ENCODE results near the gene TMEM266.

Gene TMEM266

DNA sequence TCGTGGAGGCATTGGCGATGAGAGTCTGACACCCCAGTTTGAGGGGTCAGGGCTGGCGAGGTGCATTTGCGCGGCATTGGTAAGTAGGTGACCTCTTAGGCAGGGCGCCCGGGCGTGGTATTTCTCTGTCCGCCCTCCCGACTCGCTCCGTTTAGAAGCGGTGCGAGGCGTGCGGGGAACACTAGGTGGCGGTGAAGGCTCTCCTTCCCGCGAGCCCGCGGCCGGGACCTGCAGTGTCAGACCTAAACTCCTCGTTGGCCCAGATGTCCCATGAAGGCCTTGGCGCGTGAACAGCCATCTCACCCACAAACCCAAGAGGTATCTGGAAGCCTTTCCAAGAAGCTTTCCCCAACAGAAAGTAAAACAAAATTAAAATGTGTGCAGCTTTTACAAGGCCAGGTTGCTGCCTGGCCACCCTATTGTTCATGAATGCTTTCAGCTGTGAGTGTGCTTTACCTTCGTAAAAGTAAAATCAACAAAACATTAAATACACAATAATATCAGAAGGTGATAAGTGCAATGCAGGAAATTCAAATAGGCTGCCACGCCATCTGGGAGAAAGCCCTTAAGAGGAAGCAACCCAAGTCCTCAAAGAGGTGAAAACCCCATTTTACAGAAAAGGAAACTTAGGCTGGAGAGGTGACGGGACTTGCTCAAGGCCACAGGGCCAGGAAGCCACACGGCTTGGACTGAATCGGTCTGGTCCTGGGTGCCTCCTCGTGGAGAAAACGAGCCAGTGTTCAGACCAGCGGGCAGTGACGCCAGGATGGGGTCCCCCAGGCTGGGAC is 131.2 kb downstream of the TMEM266 start:
- Histone ChIP-seq H3K4me3 (ENCODE audit: low read length) (no peak overlapping the region), H4K5ac (ENCODE audit: low read length) (no peak overlapping the region), H3K79me1 (ENCODE audit: low read length) (no peaks in the 10 kb centered on the region), H2BK5ac (ENCODE audit: low read length) (no peak overlapping the region), H3K4me2 (ENCODE audit: low read length) (no peak overlapping the region), H3K27ac (ENCODE audit: low read depth, low read length) (no peak overlapping the region), H4K8ac (ENCODE audit: low read depth, low read length) (no peak overlapping the region), H2BK15ac (replicated peaks; ENCODE audit: low read depth) (no peak overlapping the region), H3K36me3 (ENCODE audit: control insufficient read depth, insufficient read depth, low read length) (no peaks in the 10 kb centered on the region), H3K4me1 (ENCODE audit: control insufficient read depth, low read depth, low read length) (peaks cover 5% of the 10 kb centered on the region), H3K23ac (ENCODE audit: low read length) (peak overlapping the region; percentile 19), H3K9ac (ENCODE audit: low read length) (peak overlapping the region; percentile 29), H3K4ac (ENCODE audit: low read depth, low read length) (no peak overlapping the region), H3K79me2 (ENCODE audit: control insufficient read depth, insufficient read depth, low read length) (no peaks in the 10 kb centered on the region), H3K18ac (ENCODE audit: low read length) (no peak overlapping the region), H3K56ac (ENCODE audit: low read length) (no peak overlapping the region), H2AK5ac (ENCODE audit: low read length) (no peak overlapping the region), H2BK120ac (ENCODE audit: low read depth, low read length) (no peak overlapping the region), H3K27me3 (ENCODE audit: insufficient read depth, low read length, poor library complexity) (no peaks in the 10 kb centered on the region)
- WGBS (ENCODE audit: extremely low coverage, insufficient coverage, low lambda C conversion rate) = no CpG with 5 or more reads among the region's 34 CpGs
- peak; percentile 86 for DNase-seq

DNA sequence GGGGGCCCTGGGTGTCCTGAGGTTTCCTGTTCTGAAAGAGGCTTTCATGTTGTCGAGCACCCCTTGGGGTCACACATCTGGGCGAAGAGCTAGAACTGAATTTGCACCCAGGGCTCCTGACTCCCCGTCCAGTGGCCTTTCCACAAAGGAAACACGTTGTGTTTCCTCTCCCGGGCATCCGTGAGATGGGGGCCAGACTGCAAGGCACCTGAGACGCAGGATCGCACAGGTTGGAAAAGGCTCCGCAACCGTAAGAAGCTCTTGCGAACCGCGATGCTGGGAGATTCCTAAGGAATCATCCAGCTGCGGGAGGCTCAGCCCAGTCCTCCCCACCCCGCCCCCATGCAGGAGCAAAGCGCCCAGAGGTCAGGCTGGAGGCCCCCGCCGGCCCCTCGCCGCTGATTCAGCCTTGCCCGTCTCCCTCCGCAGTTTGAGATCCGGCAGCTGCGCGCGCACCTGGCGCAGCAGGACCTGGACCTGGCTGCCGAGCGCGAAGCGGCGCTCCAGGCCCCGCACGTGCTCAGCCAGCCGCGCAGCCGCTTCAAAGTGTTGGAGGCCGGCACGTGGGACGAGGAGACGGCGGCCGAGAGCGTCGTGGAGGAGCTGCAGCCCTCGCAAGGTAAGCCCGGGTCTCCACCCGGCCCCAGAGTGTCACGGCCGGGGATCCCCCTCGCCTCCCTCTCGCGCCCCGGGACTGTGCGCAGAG is 131.9 kb downstream of the TMEM266 start:
- no peak overlapping the region for H3K4ac ChIP-seq (ENCODE audit: low read depth, low read length)

DNA sequence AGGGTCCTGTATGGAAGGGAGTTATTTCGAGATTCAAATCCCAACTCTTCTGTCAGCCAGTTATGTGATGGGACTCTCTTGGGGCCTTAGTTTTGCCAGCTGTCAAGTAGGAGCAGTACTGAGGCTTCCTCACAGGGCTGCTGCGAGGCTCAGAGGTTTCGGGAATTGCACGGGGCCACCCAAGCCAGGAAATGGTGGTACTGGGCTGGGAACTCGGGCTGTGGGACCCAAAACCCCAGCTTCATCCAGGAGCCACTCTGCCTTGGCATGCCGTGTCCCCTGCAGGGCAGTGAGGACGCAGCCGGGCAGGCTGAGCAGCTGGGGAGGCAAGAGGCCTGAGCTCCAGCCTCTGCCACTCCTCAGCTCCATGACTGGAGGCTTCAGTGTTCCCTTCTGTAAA is 132.9 kb downstream of the TMEM266 start:
- Histone ChIP-seq H3K9ac (ENCODE audit: low read length) (no peak overlapping the region), H2BK120ac (ENCODE audit: low read depth, low read length) (no peak overlapping the region), H3K27ac (ENCODE audit: low read depth, low read length) (no peak overlapping the region), H2BK5ac (ENCODE audit: low read length) (no peak overlapping the region), H3K36me3 (ENCODE audit: control insufficient read depth, insufficient read depth, low read length) (no peaks in the 10 kb centered on the region), H3K79me1 (ENCODE audit: low read length) (no peaks in the 10 kb centered on the region), H3K4me2 (ENCODE audit: low read length) (no peak overlapping the region), H3K4ac (ENCODE audit: low read depth, low read length) (no peak overlapping the region), H4K5ac (ENCODE audit: low read length) (no peak overlapping the region), H3K27me3 (ENCODE audit: insufficient read depth, low read length, poor library complexity) (no peaks in the 10 kb centered on the region), H3K56ac (ENCODE audit: low read length) (no peak overlapping the region), H3K4me1 (ENCODE audit: control insufficient read depth, low read depth, low read length) (peaks cover 10% of the 10 kb centered on the region), H2AK5ac (ENCODE audit: low read length) (no peak overlapping the region), H3K79me2 (ENCODE audit: control insufficient read depth, insufficient read depth, low read length) (no peaks in the 10 kb centered on the region), H4K8ac (ENCODE audit: low read depth, low read length) (no peak overlapping the region), H3K4me3 (ENCODE audit: low read length) (no peak overlapping the region), H3K18ac (ENCODE audit: low read length) (no peak overlapping the region), H3K23ac (ENCODE audit: low read length) (no peak overlapping the region), H2BK15ac (replicated peaks; ENCODE audit: low read depth) (no peak overlapping the region)
- WGBS (ENCODE audit: extremely low coverage, insufficient coverage, low lambda C conversion rate) = no CpG with 5 or more reads among the region's 8 CpGs
- DNase-seq = no peak

More for the DNA sequence above, 131.9 kb downstream of the TMEM266 start:
- Histone ChIP-seq H2BK120ac (ENCODE audit: low read depth, low read length) (no peak overlapping the region), H3K79me2 (ENCODE audit: control insufficient read depth, insufficient read depth, low read length) (no peaks in the 10 kb centered on the region), H4K8ac (ENCODE audit: low read depth, low read length) (no peak overlapping the region), H3K23ac (ENCODE audit: low read length) (no peak overlapping the region), H3K4me2 (ENCODE audit: low read length) (no peak overlapping the region), H3K56ac (ENCODE audit: low read length) (no peak overlapping the region), H3K4me1 (ENCODE audit: control insufficient read depth, low read depth, low read length) (peaks cover 10% of the 10 kb centered on the region), H2BK15ac (replicated peaks; ENCODE audit: low read depth) (no peak overlapping the region), H3K27ac (ENCODE audit: low read depth, low read length) (no peak overlapping the region), H3K4me3 (ENCODE audit: low read length) (no peak overlapping the region), H2BK5ac (ENCODE audit: low read length) (no peak overlapping the region), H3K79me1 (ENCODE audit: low read length) (no peaks in the 10 kb centered on the region), H4K5ac (ENCODE audit: low read length) (no peak overlapping the region), H3K27me3 (ENCODE audit: insufficient read depth, low read length, poor library complexity) (no peaks in the 10 kb centered on the region), H3K18ac (ENCODE audit: low read length) (no peak overlapping the region), H2AK5ac (ENCODE audit: low read length) (no peak overlapping the region), H3K9ac (ENCODE audit: low read length) (no peak overlapping the region), H3K36me3 (ENCODE audit: control insufficient read depth, insufficient read depth, low read length) (no peaks in the 10 kb centered on the region)
- no peak for DNase-seq
- WGBS (ENCODE audit: extremely low coverage, insufficient coverage, low lambda C conversion rate) = no CpG with 5 or more reads among the region's 55 CpGs

DNA sequence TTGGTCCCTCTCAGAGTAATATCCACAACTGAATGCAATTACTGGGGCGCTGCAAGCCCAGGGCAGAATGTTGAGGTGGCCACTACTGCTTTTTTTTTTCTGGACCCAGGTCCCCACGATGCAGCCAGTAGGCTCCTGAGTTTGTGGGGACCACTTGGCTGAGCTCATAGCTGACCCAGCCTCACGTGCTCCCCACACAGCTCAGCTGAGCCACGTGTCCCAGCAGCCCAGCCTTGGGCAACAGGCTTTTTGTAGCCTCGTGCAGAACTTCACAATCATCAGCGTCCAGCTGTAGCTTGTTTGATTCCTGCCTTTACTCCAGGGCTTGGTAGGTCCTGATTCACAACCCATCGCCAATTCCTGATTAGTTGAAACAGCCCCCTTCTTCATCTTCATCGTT is 134.1 kb downstream of the TMEM266 start:
- H2BK5ac ChIP-seq (ENCODE audit: low read length) = no peak overlapping the region
- no peaks in the 10 kb centered on the region for H3K27me3 ChIP-seq (ENCODE audit: insufficient read depth, low read length, poor library complexity)
- H2BK15ac ChIP-seq (replicated peaks; ENCODE audit: low read depth) = no peak overlapping the region
- H2BK120ac ChIP-seq (ENCODE audit: low read depth, low read length) = no peak overlapping the region
- H3K18ac ChIP-seq (ENCODE audit: low read length) = no peak overlapping the region
- H3K56ac ChIP-seq (ENCODE audit: low read length) = no peak overlapping the region
- no peak overlapping the region for H3K9ac ChIP-seq (ENCODE audit: low read length)
- H3K36me3 ChIP-seq (ENCODE audit: control insufficient read depth, insufficient read depth, low read length) = no peaks in the 10 kb centered on the region
- H3K79me2 ChIP-seq (ENCODE audit: control insufficient read depth, insufficient read depth, low read length) = no peaks in the 10 kb centered on the region
- H3K4me2 ChIP-seq (ENCODE audit: low read length) = no peak overlapping the region
- no CpG with 5 or more reads among the region's 8 CpGs for WGBS (ENCODE audit: extremely low coverage, insufficient coverage, low lambda C conversion rate)
- no peak overlapping the region for H3K4me3 ChIP-seq (ENCODE audit: low read length)
- no peak overlapping the region for H3K27ac ChIP-seq (ENCODE audit: low read depth, low read length)
- H3K23ac ChIP-seq (ENCODE audit: low read length) = no peak overlapping the region
- peaks cover 10% of the 10 kb centered on the region for H3K4me1 ChIP-seq (ENCODE audit: control insufficient read depth, low read depth, low read length)
- H2AK5ac ChIP-seq (ENCODE audit: low read length) = no peak overlapping the region
- DNase-seq = no peak
- no peaks in the 10 kb centered on the region for H3K79me1 ChIP-seq (ENCODE audit: low read length)
- H4K8ac ChIP-seq (ENCODE audit: low read depth, low read length) = no peak overlapping the region
- no peak overlapping the region for H3K4ac ChIP-seq (ENCODE audit: low read depth, low read length)
- H4K5ac ChIP-seq (ENCODE audit: low read length) = no peak overlapping the region

DNA sequence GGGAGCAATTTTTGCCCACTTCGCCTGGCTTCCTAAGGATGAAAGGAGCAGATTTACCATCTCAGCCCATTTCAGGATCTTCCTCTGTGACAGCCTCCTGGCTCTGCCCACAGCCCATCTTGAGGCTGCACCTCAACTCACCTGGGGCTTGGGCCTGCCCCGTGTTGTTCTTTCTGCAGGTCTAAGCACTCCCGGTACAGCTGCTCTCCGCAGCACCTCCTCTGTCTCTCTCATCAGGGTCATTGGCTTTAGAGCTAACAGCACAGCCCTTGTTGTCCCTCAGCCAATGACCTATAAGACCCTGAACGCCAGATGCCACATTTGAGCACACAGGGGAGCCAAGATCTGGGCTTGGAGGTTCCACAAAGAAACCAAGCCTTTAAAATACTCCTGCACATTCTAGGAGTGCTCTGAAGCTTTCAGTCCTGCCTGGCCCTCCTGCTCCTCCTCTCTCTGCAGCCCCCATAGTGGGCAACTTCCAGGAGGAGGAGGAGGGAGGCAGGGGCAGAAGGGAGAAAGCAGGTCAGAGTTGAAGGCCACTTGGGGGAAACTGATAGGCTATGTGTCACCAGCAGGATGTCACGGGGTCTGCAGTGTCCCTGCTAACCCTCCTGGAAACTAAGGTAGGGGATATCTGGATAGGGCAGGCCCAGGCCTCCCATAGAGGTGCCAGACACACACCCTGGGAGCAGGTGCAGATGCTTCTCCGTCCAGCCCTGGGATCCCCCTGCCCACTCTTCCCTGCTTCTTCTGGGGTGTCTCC is 135.9 kb downstream of the TMEM266 start:
- no CpG with 5 or more reads among the region's 7 CpGs for WGBS (ENCODE audit: extremely low coverage, insufficient coverage, low lambda C conversion rate)
- DNase-seq = no peak
- Histone ChIP-seq H4K8ac (ENCODE audit: low read depth, low read length) (no peak overlapping the region), H3K27ac (ENCODE audit: low read depth, low read length) (no peak overlapping the region), H3K4me2 (ENCODE audit: low read length) (no peak overlapping the region), H3K56ac (ENCODE audit: low read length) (no peak overlapping the region), H3K79me1 (ENCODE audit: low read length) (no peaks in the 10 kb centered on the region), H3K27me3 (ENCODE audit: insufficient read depth, low read length, poor library complexity) (no peaks in the 10 kb centered on the region), H3K23ac (ENCODE audit: low read length) (no peak overlapping the region), H2BK120ac (ENCODE audit: low read depth, low read length) (no peak overlapping the region), H2BK15ac (replicated peaks; ENCODE audit: low read depth) (no peak overlapping the region), H2AK5ac (ENCODE audit: low read length) (no peak overlapping the region), H2BK5ac (ENCODE audit: low read length) (no peak overlapping the region), H3K4me1 (ENCODE audit: control insufficient read depth, low read depth, low read length) (peaks cover 10% of the 10 kb centered on the region), H4K5ac (ENCODE audit: low read length) (no peak overlapping the region), H3K79me2 (ENCODE audit: control insufficient read depth, insufficient read depth, low read length) (no peaks in the 10 kb centered on the region), H3K9ac (ENCODE audit: low read length) (no peak overlapping the region), H3K18ac (ENCODE audit: low read length) (no peak overlapping the region), H3K4me3 (ENCODE audit: low read length) (no peak overlapping the region), H3K36me3 (ENCODE audit: control insufficient read depth, insufficient read depth, low read length) (no peaks in the 10 kb centered on the region), H3K4ac (ENCODE audit: low read depth, low read length) (no peak overlapping the region)

All from mesendoderm (in vitro differentiated cells).